HepG2 (cell line): Measurements from ENCODE around the gene KAZN. TPM values are rescaled to one million over a fixed set of nuclear protein-coding genes. Genes with fewer than 3 reads are reported as not detected.

Source experiments
- ARNTL ChIP-seq: sonication (generic); formaldehyde crosslinking; IDR thresholded peaks from 2 replicates; pipeline ENCODE4 v1.4.0; 2020; ENCODE audit warnings: mild to moderate bottlenecking, missing genetic modification reagents
- CBX2 ChIP-seq, 2 experiments: fragments of 200-600 bp in 1 of 2; sonication (generic); formaldehyde crosslinking in 1 of 2; IDR thresholded peaks; 2 replicates each; pipeline versions ENCODE4 v1.7.0 to v1.8.1; 2018 to 2022; ENCODE audit warnings: low read depth in 2 of 2, low read length in 1 of 2, mild to moderate bottlenecking in 1 of 2, missing genetic modification reagents in 1 of 2
- FOXK2 ChIP-seq: fragments of 450-650 bp; IDR thresholded peaks from 2 replicates; pipeline ENCODE4 v1.6.1; 2016
- HNF4G ChIP-seq, 2 experiments: sonication (generic) in 1 of 2; formaldehyde crosslinking in 1 of 2; IDR thresholded peaks; 2 replicates each; pipeline versions ENCODE4 v1.4.0 to v1.6.1; 2011 to 2020; ENCODE audit warnings: borderline replicate concordance in 2 of 2, low read depth in 2 of 2, mild to moderate bottlenecking in 2 of 2, low read length in 1 of 2, missing genetic modification reagents in 1 of 2, moderate library complexity in 1 of 2
- JUND ChIP-seq: sonication (generic); formaldehyde crosslinking; IDR thresholded peaks from 2 replicates; pipeline ENCODE4 v1.8.0; 2022; ENCODE audit warnings: mild to moderate bottlenecking, missing genetic modification reagents
- KAT2B ChIP-seq: fragments of 150-350 bp; IDR thresholded peaks from 2 replicates; pipeline ENCODE4 v1.6.1; 2014; ENCODE audit warnings: low read depth, low read length, borderline replicate concordance
- MED8 ChIP-seq: sonication (generic); formaldehyde crosslinking; IDR thresholded peaks from 2 replicates; pipeline ENCODE4 v1.8.1; 2023; ENCODE audit warnings: mild to moderate bottlenecking, missing genetic modification reagents; ENCODE audit not compliant: insufficient replicate concordance
- MTA3 ChIP-seq: sonication (generic); formaldehyde crosslinking; IDR thresholded peaks from 2 replicates; pipeline ENCODE4 v1.4.0; 2020; ENCODE audit warnings: missing genetic modification reagents
- NCOA5 ChIP-seq: sonication (generic); formaldehyde crosslinking; IDR thresholded peaks from 2 replicates; pipeline ENCODE4 v1.4.0; 2020; ENCODE audit warnings: missing genetic modification reagents
- NR2F2 ChIP-seq: IDR thresholded peaks from 2 replicates; pipeline ENCODE4 v1.6.1; 2012; ENCODE audit warnings: low read depth, inconsistent platforms, borderline replicate concordance
- PHF20 ChIP-seq: sonication (generic); formaldehyde crosslinking; IDR thresholded peaks from 2 replicates; pipeline ENCODE4 v1.5.0; 2020; ENCODE audit warnings: mild to moderate bottlenecking, missing genetic modification reagents
- RAD51 ChIP-seq: fragments of 450-650 bp; IDR thresholded peaks from 2 replicates; pipeline ENCODE4 v1.6.1; 2016; ENCODE audit warnings: borderline replicate concordance
- SOX5 ChIP-seq: IDR thresholded peaks from 2 replicates; pipeline ENCODE4 v1.6.1; 2016; ENCODE audit warnings: borderline replicate concordance
- ZKSCAN8 ChIP-seq: IDR thresholded peaks from 2 replicates; pipeline ENCODE4 v1.6.1; 2016; ENCODE audit warnings: borderline replicate concordance, missing genetic modification reagents, missing compliant biosample characterization
- ZNF431 ChIP-seq: sonication (generic); formaldehyde crosslinking; IDR thresholded peaks from 2 replicates; pipeline ENCODE4 v1.9.0; 2022; ENCODE audit warnings: missing genetic modification reagents, low read depth, mild to moderate bottlenecking, borderline replicate concordance
- ZNF530 ChIP-seq: sonication (generic); formaldehyde crosslinking; IDR thresholded peaks from 2 replicates; pipeline ENCODE4 v1.5.0; 2020; ENCODE audit warnings: low read depth, mild to moderate bottlenecking, missing genetic modification reagents
- ZNF550 ChIP-seq: sonication (generic); formaldehyde crosslinking; IDR thresholded peaks from 2 replicates; pipeline ENCODE4 v1.4.0; 2020; ENCODE audit warnings: mild to moderate bottlenecking, missing genetic modification reagents, borderline replicate concordance
- ZNF772 ChIP-seq: sonication (generic); formaldehyde crosslinking; IDR thresholded peaks from 2 replicates; pipeline ENCODE4 v1.5.0; 2020; ENCODE audit warnings: mild to moderate bottlenecking, missing genetic modification reagents
- ZNF780A ChIP-seq: sonication (generic); formaldehyde crosslinking; IDR thresholded peaks from 2 replicates; pipeline ENCODE4 v1.8.0; 2022; ENCODE audit warnings: mild to moderate bottlenecking, missing genetic modification reagents, moderate library complexity
- ZNF878 ChIP-seq: sonication (generic); formaldehyde crosslinking; IDR thresholded peaks from 2 replicates; pipeline ENCODE4 v1.8.1; 2023; ENCODE audit warnings: mild to moderate bottlenecking, missing genetic modification reagents, moderate library complexity
- ZSCAN25 ChIP-seq: sonication (generic); formaldehyde crosslinking; IDR thresholded peaks from 2 replicates; pipeline ENCODE4 v1.8.0; 2022; ENCODE audit warnings: mild to moderate bottlenecking, missing genetic modification reagents
- polyA plus RNA-seq, 8 experiments: library from polyadenylated mRNA; depleted of rRNA in 3 of 8; stranded (reverse) in 7 of 8; unstranded in 1 of 8; fragments of >200 nt; fragmentation: Illumina TruSeq in 4 of 8; extraction: Trizol in 4 of 8; gene quantifications; 2 replicates each; pipeline versions ENCODE4 v1.2.1 to v1.2.3, GENCODE V29; 2011 to 2016; ENCODE audit warnings: low read depth in 4 of 8, missing spikeins in 1 of 8, mixed read lengths in 1 of 8; ENCODE audit not compliant: insufficient read depth in 1 of 8
- total RNA-seq, 5 experiments: library from RNA; depleted of rRNA; stranded (reverse); fragments of >200 nt; fragmentation: Illumina TruSeq; extraction: Trizol; gene quantifications; 2 replicates each; pipeline ENCODE4 v1.2.3, GENCODE V29; 2016; ENCODE audit warnings: low read depth in 1 of 5
- TF ChIP-seq, protein P1 (sequence below): sonication (generic); formaldehyde crosslinking; IDR thresholded peaks from 2 replicates; pipeline ENCODE4 v1.4.0; 2020; ENCODE audit warnings: missing genetic modification reagents
- TF ChIP-seq, protein P2 (sequence below): sonication (generic); formaldehyde crosslinking; IDR thresholded peaks from 2 replicates; pipeline ENCODE4 v1.5.0; 2020; ENCODE audit warnings: mild to moderate bottlenecking, missing genetic modification reagents
- TF ChIP-seq, protein P3 (sequence below): sonication (generic); formaldehyde crosslinking; IDR thresholded peaks from 2 replicates; pipeline ENCODE4 v1.4.0; 2020; ENCODE audit warnings: mild to moderate bottlenecking, missing genetic modification reagents
- TF ChIP-seq, protein P4 (sequence below): sonication (generic); formaldehyde crosslinking; IDR thresholded peaks from 2 replicates; pipeline ENCODE4 v1.5.0; 2020; ENCODE audit warnings: missing genetic modification reagents

The KAZN gene
- total and polyA plus RNA-seq, 2 of the 13 experiments (the other 11 are each of a cell fraction or from before 2014, with no cell fraction given): 10.4 to 13.5 TPM

DNA sequence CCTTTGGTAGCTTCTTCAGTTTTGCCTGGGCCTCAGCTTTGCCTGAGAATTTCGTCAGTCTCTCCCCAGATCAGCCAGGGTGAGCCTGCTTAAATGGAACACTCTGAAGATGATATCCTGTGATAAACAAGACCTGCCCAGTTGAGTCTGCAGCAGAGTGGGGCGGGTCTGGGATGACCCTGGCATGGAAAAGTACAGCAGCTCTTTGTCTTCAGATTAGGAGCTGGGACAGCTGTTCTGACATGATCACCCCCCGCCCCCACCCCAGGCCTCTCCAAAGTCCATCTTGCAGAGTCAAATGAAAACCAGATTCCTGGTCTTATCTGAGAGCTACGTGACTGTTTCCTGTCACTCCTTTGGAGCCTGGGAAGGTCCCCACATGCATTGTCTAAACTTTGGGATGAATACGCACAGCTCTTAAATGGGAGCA, 552.9 kb downstream of the KAZN start (continued):
- TF ChIP-seq, protein P1, sequence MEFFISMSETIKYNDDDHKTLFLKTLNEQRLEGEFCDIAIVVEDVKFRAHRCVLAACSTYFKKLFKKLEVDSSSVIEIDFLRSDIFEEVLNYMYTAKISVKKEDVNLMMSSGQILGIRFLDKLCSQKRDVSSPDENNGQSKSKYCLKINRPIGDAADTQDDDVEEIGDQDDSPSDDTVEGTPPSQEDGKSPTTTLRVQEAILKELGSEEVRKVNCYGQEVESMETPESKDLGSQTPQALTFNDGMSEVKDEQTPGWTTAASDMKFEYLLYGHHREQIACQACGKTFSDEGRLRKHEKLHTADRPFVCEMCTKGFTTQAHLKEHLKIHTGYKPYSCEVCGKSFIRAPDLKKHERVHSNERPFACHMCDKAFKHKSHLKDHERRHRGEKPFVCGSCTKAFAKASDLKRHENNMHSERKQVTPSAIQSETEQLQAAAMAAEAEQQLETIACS (CRISPR knock-in tag): no peak
- TF ChIP-seq MTA3 (CRISPR knock-in tag) (no peak), PHF20 (no peak), ZNF878 (CRISPR knock-in tag) (no peak), ZNF431 (CRISPR knock-in tag) (no peak), NR2F2 (no peak), ZNF550 (CRISPR knock-in tag) (no peak), CBX2 (IDR thresholded peaks at IDR 0.05; ENCODE audit: low read depth, low read length) (no peak), CBX2 (CRISPR knock-in tag; IDR thresholded peaks at IDR 0.05; ENCODE audit: low read depth) (no peak), ZSCAN25 (no peak), NCOA5 (CRISPR knock-in tag) (no peak), KAT2B (no peak), SOX5 (CRISPR knock-in tag) (peak; percentile 85; the same call in 1 of the 2 replicates), JUND (CRISPR knock-in tag) (no peak), ZKSCAN8 (CRISPR knock-in tag) (no peak), MED8 (no peak), FOXK2 (no peak), RAD51 (no peak), ZNF772 (peak; percentile 72; the same call in 1 of the 2 replicates), ZNF530 (CRISPR knock-in tag) (no peak), ARNTL (CRISPR knock-in tag) (no peak), HNF4G (IDR thresholded peaks at IDR 0.05; ENCODE audit: borderline replicate concordance, low read depth, low read length) (peak; percentile 84), HNF4G (CRISPR knock-in tag; IDR thresholded peaks at IDR 0.05; ENCODE audit: borderline replicate concordance, low read depth) (no peak), ZNF780A (CRISPR knock-in tag) (no peak)
- TF ChIP-seq, protein P2, sequence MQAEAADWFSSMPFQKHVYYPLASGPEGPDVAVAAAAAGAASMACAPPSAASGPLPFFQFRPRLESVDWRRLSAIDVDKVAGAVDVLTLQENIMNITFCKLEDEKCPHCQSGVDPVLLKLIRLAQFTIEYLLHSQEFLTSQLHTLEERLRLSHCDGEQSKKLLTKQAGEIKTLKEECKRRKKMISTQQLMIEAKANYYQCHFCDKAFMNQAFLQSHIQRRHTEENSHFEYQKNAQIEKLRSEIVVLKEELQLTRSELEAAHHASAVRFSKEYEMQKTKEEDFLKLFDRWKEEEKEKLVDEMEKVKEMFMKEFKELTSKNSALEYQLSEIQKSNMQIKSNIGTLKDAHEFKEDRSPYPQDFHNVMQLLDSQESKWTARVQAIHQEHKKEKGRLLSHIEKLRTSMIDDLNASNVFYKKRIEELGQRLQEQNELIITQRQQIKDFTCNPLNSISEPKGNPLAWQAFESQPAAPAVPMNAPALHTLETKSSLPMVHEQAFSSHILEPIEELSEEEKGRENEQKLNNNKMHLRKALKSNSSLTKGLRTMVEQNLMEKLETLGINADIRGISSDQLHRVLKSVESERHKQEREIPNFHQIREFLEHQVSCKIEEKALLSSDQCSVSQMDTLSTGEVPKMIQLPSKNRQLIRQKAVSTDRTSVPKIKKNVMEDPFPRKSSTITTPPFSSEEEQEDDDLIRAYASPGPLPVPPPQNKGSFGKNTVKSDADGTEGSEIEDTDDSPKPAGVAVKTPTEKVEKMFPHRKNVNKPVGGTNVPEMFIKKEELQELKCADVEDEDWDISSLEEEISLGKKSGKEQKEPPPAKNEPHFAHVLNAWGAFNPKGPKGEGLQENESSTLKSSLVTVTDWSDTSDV (CRISPR knock-in tag): no peak
- TF ChIP-seq, protein P3, sequence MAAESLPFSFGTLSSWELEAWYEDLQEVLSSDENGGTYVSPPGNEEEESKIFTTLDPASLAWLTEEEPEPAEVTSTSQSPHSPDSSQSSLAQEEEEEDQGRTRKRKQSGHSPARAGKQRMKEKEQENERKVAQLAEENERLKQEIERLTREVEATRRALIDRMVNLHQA (CRISPR knock-in tag): no peak
- TF ChIP-seq, protein P4, sequence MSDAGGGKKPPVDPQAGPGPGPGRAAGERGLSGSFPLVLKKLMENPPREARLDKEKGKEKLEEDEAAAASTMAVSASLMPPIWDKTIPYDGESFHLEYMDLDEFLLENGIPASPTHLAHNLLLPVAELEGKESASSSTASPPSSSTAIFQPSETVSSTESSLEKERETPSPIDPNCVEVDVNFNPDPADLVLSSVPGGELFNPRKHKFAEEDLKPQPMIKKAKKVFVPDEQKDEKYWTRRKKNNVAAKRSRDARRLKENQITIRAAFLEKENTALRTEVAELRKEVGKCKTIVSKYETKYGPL: no peak
